H9 (cell line): ENCODE data around the gene TMEM213. TPM values are rescaled to one million over a fixed set of nuclear protein-coding genes. Genes with fewer than 3 reads are reported as not detected.

Source experiments
- DNase-seq: peaks from one replicate; pipeline ENCODE4 v3.0.0-alpha.2; 2017
- H2AFZ ChIP-seq: one replicate; pipeline ENCODE4 v1.6.1; 2013; ENCODE audit warnings: mild to moderate bottlenecking, low read length, control low read depth, moderate library complexity
- H2AK5ac ChIP-seq: 2 replicates; pipeline ENCODE4 v1.6.1; 2013; ENCODE audit warnings: low read length, control low read depth, mixed read lengths; ENCODE audit not compliant: insufficient read length
- H2BK120ac ChIP-seq: one replicate; pipeline ENCODE4 v1.6.1; 2013; ENCODE audit warnings: low read depth, mild to moderate bottlenecking, low read length, control low read depth, inconsistent platforms; ENCODE audit not compliant: poor library complexity, severe bottlenecking
- H2BK12ac ChIP-seq: 2 replicates; pipeline ENCODE4 v1.6.1; 2013; ENCODE audit warnings: low read length, control low read depth, mixed read lengths, low read depth; ENCODE audit not compliant: insufficient read length
- H2BK15ac ChIP-seq: 2 replicates; pipeline ENCODE4 v1.6.1; 2013; ENCODE audit warnings: low read depth, low read length, control low read depth
- H2BK20ac ChIP-seq: one replicate; pipeline ENCODE4 v1.6.1; 2013; ENCODE audit warnings: low read depth, mild to moderate bottlenecking, low read length, control low read depth, inconsistent platforms; ENCODE audit not compliant: poor library complexity, severe bottlenecking
- H2BK5ac ChIP-seq: 2 replicates; pipeline ENCODE4 v1.6.1; 2013; ENCODE audit warnings: low read length, control low read depth, mixed read lengths; ENCODE audit not compliant: insufficient read length
- H3K14ac ChIP-seq: 2 replicates; pipeline ENCODE4 v1.6.1; 2013; ENCODE audit warnings: low read length, control low read depth; ENCODE audit not compliant: insufficient read depth
- H3K18ac ChIP-seq: 2 replicates; pipeline ENCODE4 v1.6.1; 2013; ENCODE audit warnings: low read depth, mild to moderate bottlenecking, mixed read lengths, low read length, control low read depth; ENCODE audit not compliant: insufficient read length
- H3K23ac ChIP-seq: 2 replicates; pipeline ENCODE4 v1.6.1; 2013; ENCODE audit warnings: low read length, control low read depth, mixed read lengths, low read depth; ENCODE audit not compliant: insufficient read length
- H3K23me2 ChIP-seq: 2 replicates; pipeline ENCODE4 v1.6.1; 2013; ENCODE audit warnings: low read depth, mild to moderate bottlenecking, mixed read lengths, low read length, control low read depth; ENCODE audit not compliant: insufficient read length, poor library complexity, severe bottlenecking
- H3K27ac ChIP-seq: 2 replicates; pipeline ENCODE4 v1.5.1; 2013; ENCODE audit warnings: low read length, control low read depth, mixed read lengths, low read depth; ENCODE audit not compliant: insufficient read length
- H3K27me3 ChIP-seq: 2 replicates; pipeline ENCODE4 v1.6.1; 2013; ENCODE audit warnings: low read length, control low read depth, inconsistent platforms; ENCODE audit not compliant: insufficient read depth
- H3K4ac ChIP-seq: 2 replicates; pipeline ENCODE4 v1.6.1; 2013; ENCODE audit warnings: low read depth, mild to moderate bottlenecking, control low read depth, inconsistent platforms, low read length, moderate library complexity
- H3K4me1 ChIP-seq: 2 replicates; pipeline ENCODE4 v1.6.1; 2013; ENCODE audit warnings: low read length, control low read depth, inconsistent platforms; ENCODE audit not compliant: insufficient read depth
- H3K4me2 ChIP-seq: 2 replicates; pipeline ENCODE4 v1.6.1; 2013; ENCODE audit warnings: low read length, control low read depth, mixed read lengths; ENCODE audit not compliant: insufficient read length, insufficient read depth
- H3K56ac ChIP-seq: 2 replicates; pipeline ENCODE4 v1.6.1; 2013; ENCODE audit warnings: low read depth, mild to moderate bottlenecking, mixed read lengths, low read length, control low read depth; ENCODE audit not compliant: insufficient read length
- H3K79me1 ChIP-seq: 2 replicates; pipeline ENCODE4 v1.6.1; 2013; ENCODE audit warnings: low read depth, mild to moderate bottlenecking, moderate library complexity, low read length, control low read depth, inconsistent platforms; ENCODE audit not compliant: insufficient read depth, poor library complexity, severe bottlenecking
- H3K79me2 ChIP-seq: 2 replicates; pipeline ENCODE4 v1.6.1; 2013; ENCODE audit warnings: low read length, control low read depth, inconsistent platforms; ENCODE audit not compliant: insufficient read depth
- H3K9ac ChIP-seq: 2 replicates; pipeline ENCODE4 v1.6.1; 2013; ENCODE audit warnings: low read length, control low read depth, mixed read lengths; ENCODE audit not compliant: insufficient read length; ENCODE audit errors: extremely low read depth
- H3K9me3 ChIP-seq: one replicate; pipeline ENCODE4 v1.6.1; 2013; ENCODE audit warnings: low read depth, low read length, inconsistent platforms; ENCODE audit not compliant: control insufficient read depth
- H3T11ph ChIP-seq: one replicate; pipeline ENCODE4 v1.6.1; 2013; ENCODE audit warnings: mild to moderate bottlenecking, low read length, control low read depth, inconsistent platforms
- H4K20me1 ChIP-seq: one replicate; pipeline ENCODE4 v1.6.1; 2013; ENCODE audit not compliant: control insufficient read depth, insufficient read length, insufficient read depth
- H4K5ac ChIP-seq: 2 replicates; pipeline ENCODE4 v1.6.1; 2013; ENCODE audit warnings: low read depth, mild to moderate bottlenecking, mixed read lengths, low read length, control low read depth; ENCODE audit not compliant: insufficient read length
- H4K8ac ChIP-seq: replicated peaks from 2 replicates; pipeline ENCODE4 v1.6.1; 2013; ENCODE audit warnings: low read length, control low read depth, mixed read lengths, low read depth; ENCODE audit not compliant: insufficient read length
- H4K91ac ChIP-seq: 2 replicates; pipeline ENCODE4 v1.6.1; 2013; ENCODE audit warnings: low read depth, mild to moderate bottlenecking, moderate library complexity, mixed read lengths, low read length, control low read depth; ENCODE audit not compliant: insufficient read length
- H3K27ac Mint-ChIP-seq, 3 experiments: 2 replicates in 2 of 3; 3 replicates in 1 of 3; pipeline ENCODE4 v1.8.0; 2020 to 2021; ENCODE audit warnings: mixed read lengths in 3 of 3, mild to moderate bottlenecking in 1 of 3, moderate library complexity in 1 of 3
- H3K27me3 Mint-ChIP-seq: 2 replicates; pipeline ENCODE4 v1.8.0; 2021; ENCODE audit warnings: low read depth, mild to moderate bottlenecking, moderate library complexity, mixed read lengths
- H3K36me3 Mint-ChIP-seq, 3 experiments: 2 replicates in 2 of 3; 3 replicates in 1 of 3; pipeline ENCODE4 v1.8.0; 2020 to 2021; ENCODE audit warnings: low read depth in 3 of 3, mixed read lengths in 3 of 3; ENCODE audit not compliant: insufficient read depth in 1 of 3
- H3K4me1 Mint-ChIP-seq, 2 experiments: 2 replicates each; pipeline ENCODE4 v1.8.0; 2020; ENCODE audit warnings: mixed read lengths in 2 of 2
- H3K4me3 Mint-ChIP-seq, 2 experiments: 2 replicates in 1 of 2; 3 replicates in 1 of 2; pipeline ENCODE4 v1.8.0; 2020 to 2021; ENCODE audit warnings: mild to moderate bottlenecking in 2 of 2, mixed read lengths in 2 of 2, moderate library complexity in 1 of 2
- H3K9me3 Mint-ChIP-seq, 2 experiments: 2 replicates in 1 of 2; 3 replicates in 1 of 2; pipeline ENCODE4 v1.8.0; 2020; ENCODE audit warnings: mild to moderate bottlenecking in 2 of 2, mixed read lengths in 2 of 2, moderate library complexity in 1 of 2
- total RNA-seq: library from RNA; stranded (reverse); gene quantifications from 2 replicates; pipeline ENCODE4 v1.2.1, GENCODE V29; 2021
- TF ChIP-seq, protein P1 (sequence below): fragments of 200-600 bp; sonication (generic); conservative IDR thresholded peaks from 3 replicates; pipeline ENCODE4 v1.8.0; 2021; ENCODE audit warnings: antibody characterized with exemption, mild to moderate bottlenecking

Gene TMEM213
- total RNA-seq, 1 experiment from 2014 or later, result 0.22 TPM

DNA sequence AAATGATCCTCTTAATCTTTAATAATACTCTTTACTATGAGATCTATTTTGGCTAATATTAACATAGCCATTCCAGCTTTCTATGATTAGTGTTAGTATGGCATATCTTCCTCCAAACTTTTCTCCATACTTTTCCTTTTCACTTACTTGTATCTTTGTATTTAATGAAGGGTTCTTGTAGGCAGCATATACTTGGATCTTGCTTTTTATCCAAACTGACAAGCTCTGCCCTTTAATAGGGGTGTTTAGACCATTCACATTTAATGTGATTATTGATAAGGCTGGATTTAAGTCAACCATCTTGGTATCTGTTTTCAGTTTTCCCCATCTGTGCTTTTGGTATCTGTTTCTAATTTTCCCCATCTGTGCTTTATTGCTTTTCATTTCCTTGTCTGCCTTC lies 59.9 kb downstream of the TMEM213 start:
- Histone ChIP-seq H4K5ac (no peak overlapping the region), H3K27ac (no peak overlapping the region), H3K56ac (no peak overlapping the region), H2BK20ac (no peak overlapping the region), H4K20me1 (no peaks in the 10 kb centered on the region), H3K4me1 (peaks cover 2% of the 10 kb centered on the region; the same call in 1 of the 2 replicates), H3K18ac (no peak overlapping the region), H4K8ac (no peak overlapping the region), H2BK120ac (no peak overlapping the region), H2AK5ac (no peak overlapping the region), H3K14ac (no peak overlapping the region), H3K23me2 (no peaks in the 10 kb centered on the region), H3K4ac (no peak overlapping the region), H2BK5ac (no peak overlapping the region), H3K27me3 (no peaks in the 10 kb centered on the region), H3K9ac (no peak overlapping the region), H2BK12ac (no peak overlapping the region), H3K23ac (no peak overlapping the region), H3K79me1 (no peaks in the 10 kb centered on the region), H2AFZ (no peak overlapping the region), H4K91ac (no peak overlapping the region), H3T11ph (no peak overlapping the region), H3K79me2 (no peaks in the 10 kb centered on the region), H3K4me2 (no peak overlapping the region), H2BK15ac (no peak overlapping the region), H3K9me3 (no peaks in the 10 kb centered on the region)
- Mint-ChIP-seq H3K36me3 (peaks cover 51 to 57% (median 54%) of the 10 kb centered on the region in 3 experiments), H3K4me3 (no peak overlapping the region), H3K4me1 (peaks cover 25 to 30% of the 10 kb centered on the region in 2 experiments), H3K27ac (no peak overlapping the region), H3K9me3 (peaks cover 0 to 2% of the 10 kb centered on the region in 2 experiments; a peak in 2 of 5 replicates), H3K27me3 (no peaks in the 10 kb centered on the region)
- TF ChIP-seq, protein P1, sequence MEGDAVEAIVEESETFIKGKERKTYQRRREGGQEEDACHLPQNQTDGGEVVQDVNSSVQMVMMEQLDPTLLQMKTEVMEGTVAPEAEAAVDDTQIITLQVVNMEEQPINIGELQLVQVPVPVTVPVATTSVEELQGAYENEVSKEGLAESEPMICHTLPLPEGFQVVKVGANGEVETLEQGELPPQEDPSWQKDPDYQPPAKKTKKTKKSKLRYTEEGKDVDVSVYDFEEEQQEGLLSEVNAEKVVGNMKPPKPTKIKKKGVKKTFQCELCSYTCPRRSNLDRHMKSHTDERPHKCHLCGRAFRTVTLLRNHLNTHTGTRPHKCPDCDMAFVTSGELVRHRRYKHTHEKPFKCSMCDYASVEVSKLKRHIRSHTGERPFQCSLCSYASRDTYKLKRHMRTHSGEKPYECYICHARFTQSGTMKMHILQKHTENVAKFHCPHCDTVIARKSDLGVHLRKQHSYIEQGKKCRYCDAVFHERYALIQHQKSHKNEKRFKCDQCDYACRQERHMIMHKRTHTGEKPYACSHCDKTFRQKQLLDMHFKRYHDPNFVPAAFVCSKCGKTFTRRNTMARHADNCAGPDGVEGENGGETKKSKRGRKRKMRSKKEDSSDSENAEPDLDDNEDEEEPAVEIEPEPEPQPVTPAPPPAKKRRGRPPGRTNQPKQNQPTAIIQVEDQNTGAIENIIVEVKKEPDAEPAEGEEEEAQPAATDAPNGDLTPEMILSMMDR, result no peak
- DNase-seq, result no peak
